Right hindlimb (tissue), 1 donor: ENCODE measurements around the gene GBX2.
A peak's percentile ranks its signal among the peaks of the same experiment; 100 is the strongest.

Experiments used
- DNase-seq: peaks from one replicate; pipeline ENCODE4 v3.0.0-alpha.2; 2018

The GBX2 gene

DNA sequence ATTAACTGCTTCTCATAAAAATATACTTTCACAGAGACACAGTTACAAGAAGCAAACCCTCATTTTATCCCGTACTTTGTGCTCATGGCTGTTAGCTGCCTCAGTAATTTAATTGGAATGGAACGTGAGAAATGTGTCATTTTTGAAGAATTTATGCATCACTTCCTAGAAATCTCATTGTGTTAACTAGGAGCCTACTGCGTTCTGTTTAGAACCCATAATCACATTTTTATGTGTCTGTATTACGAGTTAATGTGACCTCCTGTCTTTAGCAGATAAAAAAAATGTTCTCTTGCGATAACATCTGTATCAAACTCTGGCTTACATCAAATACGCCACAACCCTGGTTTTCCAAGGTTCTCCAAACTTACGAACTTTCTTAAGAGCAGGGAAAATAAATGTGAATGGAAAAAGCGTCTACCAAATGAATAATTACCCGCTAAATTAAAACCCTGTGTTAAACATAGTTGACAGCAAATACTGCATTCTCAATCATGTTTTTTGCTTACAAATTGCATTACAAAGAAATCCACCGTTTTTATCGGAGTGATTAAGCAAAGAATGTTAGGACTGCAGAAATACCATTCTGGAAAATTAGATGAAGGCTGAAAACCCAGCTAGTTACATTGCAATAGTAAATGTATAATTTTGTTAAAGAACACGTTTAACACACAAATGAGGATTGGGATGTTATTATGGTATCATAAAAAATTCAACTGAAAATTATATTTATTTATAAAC, 12.1 kb upstream of the GBX2 start:
- DNase-seq: no peak

GRCh38 chr2:236179236-236180075, 11.3 kb upstream of the GBX2 start:
- DNase-seq: no peak

- DNase-seq: no peak
Measured at GRCh38 chr2:236178890-236179235, 10.7 kb upstream of the GBX2 start.

DNA sequence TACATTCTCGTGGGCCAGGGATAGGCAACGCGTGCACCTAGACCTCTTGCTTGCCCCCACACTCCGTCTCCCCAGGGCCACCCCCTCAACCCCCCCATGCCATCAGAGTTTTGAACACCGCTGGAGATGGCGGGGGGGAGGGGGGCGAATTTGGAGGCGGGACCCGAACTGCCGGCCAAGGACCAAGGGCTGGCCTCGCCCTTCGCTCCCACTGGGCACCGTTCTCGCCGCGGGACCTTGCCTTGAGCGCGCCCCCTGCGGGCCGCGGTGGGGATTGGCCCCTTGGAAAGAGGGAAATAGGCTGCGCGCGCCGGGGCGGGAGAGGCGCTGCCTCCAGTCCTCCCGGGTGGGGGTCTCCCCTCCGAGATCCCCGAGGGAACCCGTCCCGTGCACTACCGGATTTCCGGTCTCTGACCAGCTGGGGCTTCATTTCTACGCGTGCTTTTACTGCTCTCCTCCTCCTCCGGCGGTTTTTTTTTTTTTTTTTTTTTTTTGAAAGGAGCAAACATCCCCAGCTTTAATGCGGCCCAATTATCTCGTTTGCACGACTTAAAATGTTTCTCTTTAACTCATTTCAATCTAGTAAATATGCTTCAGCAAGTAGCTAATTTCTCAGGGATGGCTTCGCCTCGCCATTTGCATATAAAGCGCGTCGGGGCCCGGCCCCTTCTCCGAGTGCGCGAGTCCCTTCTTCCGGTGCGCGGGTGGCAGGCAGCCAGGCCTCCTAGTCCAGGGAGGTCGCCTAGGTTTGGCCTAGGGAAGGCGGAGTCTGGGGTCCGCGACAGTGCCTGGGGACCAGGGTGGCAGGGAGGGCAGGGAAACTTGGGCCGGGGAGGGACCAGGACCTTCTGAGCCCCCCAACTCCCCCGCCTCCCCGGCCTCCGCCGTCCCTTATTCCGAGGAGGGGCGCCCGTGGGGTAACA, 10.0 kb upstream of the GBX2 start:
- peak; percentile 73 for DNase-seq

GRCh38 chr2:236177604-236177966, 9.4 kb upstream of the GBX2 start:
- DNase-seq: no peak

DNA sequence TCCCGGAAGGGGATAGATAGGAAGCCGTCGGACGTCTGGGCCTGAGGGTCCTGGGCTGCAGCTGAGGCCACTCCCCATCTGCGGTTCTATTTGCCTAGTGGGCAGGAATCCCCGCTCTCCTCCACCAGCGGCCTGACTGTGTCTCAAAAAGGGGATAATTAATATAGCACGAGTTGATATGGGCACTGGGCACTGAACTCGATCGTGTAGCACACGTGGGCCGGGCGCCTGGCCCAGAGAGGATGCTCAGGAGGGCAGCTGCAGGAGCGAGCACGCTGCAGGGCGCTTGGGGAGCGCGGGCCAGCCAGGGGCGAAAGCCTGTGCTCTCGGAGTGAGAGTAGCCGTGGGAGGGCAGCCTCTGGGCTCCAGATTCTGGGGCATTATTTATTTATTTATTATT, 8.8 kb upstream of the GBX2 start:
- no peak for DNase-seq

DNA sequence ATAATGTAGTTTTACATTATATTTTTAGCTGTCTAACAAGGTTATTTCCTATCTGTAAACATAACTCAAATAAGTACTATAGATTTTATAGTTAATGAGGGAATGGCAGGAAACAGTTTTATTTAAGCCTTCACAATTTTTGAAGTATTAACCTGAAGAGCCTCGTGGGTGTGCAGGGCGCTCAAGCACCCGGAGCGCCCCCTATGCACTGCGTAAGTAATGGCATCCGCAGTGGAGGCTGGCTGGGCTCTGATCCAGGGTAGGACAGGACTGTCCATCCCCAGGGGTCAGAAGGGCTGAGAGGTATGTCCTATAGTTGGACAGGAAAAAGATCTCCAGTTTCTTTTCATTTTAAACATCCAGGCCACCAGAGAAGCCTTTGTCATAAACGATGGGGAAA, 8.2 kb upstream of the GBX2 start:
- no peak for DNase-seq

GRCh38 chr2:236175548-236176150, 7.5 kb upstream of the GBX2 start:
- no peak for DNase-seq

DNA sequence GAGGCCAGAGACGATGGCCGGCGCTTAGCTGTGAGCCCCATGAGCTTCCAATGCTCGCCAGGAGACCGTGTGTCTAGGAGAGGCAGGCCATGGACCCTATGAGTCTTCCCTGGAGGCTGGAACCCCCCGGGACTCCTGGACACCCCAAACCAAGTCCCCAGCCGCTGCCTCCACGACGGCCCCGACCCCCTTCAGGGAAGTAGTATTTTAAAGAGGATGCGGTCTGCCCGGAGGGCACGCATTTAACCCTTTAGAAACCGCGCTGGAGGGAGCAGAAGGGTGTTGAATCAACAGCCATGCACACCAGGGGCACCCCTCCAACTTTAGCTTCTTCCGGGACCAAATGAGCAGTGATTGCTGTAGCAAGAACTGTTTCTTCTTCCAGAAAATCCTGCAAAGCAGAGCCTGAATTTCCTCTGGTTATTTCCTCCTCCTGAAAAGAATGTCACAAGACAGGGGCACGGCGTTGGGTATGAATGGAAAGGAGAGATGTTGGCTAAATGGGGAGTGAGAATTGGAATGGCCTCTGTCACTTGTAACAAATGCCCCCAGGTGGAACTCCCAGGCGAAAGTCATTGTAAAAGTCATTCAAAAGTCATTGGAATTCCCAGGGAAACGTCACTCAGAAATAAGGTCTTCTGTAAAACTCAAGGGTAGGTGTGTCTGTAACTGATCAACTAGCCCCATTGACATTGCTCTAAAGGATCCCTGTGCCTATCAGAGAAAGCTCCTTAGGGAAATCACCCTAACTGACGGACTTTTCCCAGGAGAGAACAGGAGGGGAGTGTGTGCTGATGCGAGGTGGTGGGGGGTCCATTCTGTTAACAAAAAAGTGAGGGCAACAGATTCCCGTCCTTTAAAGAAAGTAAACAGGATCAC, 5.8 kb upstream of the GBX2 start:
- DNase-seq: no peak

GRCh38 chr2:236173036-236173728, 5.0 kb upstream of the GBX2 start:
- no peak for DNase-seq

DNA sequence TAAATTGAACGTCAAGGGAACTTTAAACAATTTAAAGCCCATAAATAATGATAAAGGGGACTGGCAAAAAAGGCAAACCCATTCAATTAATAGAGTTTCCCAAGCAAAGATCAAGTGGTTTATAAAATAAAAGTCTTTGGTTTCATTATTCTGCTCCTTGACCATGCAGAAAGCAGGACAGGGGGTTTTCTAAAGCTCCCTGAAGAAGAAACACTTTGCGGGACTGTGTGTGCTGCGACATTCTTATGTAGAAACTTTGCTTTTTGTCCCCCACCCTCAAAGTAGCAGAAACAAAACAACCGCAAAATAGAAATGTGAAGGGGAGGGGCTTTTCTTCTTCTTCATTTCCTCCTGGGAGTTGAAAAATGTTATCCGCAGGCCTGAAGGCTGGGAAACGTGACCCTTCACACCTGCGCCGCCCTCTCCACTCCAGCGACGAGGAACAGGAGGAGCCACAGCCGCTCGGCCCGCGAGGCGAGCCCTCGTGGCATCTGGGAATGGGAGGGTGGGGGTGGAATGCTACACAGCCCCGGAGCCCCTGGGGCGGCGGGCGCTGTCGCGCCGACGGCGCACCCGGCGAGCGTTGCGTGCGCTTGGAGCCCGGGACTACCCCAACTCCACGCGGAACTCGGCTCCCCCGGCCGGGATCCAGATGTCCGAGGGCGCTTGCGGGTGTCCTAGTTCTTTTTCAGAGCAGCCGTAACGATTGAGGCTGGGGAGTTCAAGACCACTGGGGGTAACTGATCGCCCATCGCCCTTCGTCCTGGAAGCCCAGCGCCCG, 4.3 kb upstream of the GBX2 start:
- DNase-seq: no peak

GRCh38 chr2:236171680-236172254, 3.6 kb upstream of the GBX2 start:
- DNase-seq: no peak

GRCh38 chr2:236171181-236171679, 3.0 kb upstream of the GBX2 start:
- DNase-seq: no peak

- DNase-seq: no peak
Measured at GRCh38 chr2:236170590-236171165, 2.5 kb upstream of the GBX2 start.

- no peak for DNase-seq
Measured at GRCh38 chr2:236169741-236170589, 1.8 kb upstream of the GBX2 start.

DNA sequence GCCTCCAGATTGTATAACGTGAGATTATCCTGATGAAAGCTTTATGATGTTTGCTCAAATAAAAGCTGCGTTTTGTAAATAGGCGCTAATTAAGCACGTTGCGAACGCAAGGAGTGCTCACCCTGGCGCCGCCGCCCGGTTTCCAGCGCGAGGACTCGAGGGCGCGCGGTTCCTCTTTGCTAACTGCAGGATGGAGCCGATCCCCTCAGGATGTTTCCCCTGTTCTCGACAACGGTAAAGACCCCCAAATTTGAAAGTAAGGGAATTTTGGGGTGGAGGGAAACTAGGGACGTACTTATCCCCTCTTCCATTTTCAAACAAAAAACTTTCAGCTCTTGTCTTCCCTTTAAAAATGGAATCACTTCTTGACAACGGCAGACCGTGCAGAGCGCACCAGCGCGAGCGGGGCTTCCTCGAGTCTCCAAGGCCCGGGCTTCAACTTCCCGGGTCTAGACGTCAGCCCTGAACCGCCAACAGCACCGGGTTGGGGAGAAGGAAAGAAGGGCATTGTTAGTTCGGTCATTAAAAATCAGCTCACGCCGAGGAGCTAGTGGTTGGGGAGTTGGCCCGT, 1.1 kb upstream of the GBX2 start:
- DNase-seq: no peak

- no peak for DNase-seq
Measured at GRCh38 chr2:236167297-236168109, 683 bp downstream of the GBX2 start.
